Activated naive CD4-positive, alpha-beta T cell treated with anti-CD3 and anti-CD28 coated beads, Interleukin-2, amount 50 U/mL, for 72 hours (primary cell): ENCODE measurements around the gene COMMD4. TPM values are rescaled to one million over a fixed set of nuclear protein-coding genes. Genes with fewer than 3 reads are reported as not detected.
"Not testable (repeated sequence)": the region's sequence is repeated elsewhere in the genome, so short reads cannot be mapped to it uniquely, and the experiment has no call there.

Experiments used
- ATAC-seq, 2 donors: fragments of 150-1000 bp; cut with Tn5 transposase; 2 replicates each; pipeline ENCODE4 v1.10.0; 2021; ENCODE audit warnings: mild to moderate bottlenecking in 2 of 2, moderate library complexity in 2 of 2
- DNase-seq, 2 donors: peaks; one replicate each; pipeline ENCODE4 v3.0.0; 2021 to 2022; ENCODE audit warnings: low spot score in 2 of 2
- H3K27ac Mint-ChIP-seq, 2 donors: one replicate each; pipeline ENCODE4 v1.8.0; 2022; ENCODE audit warnings: mild to moderate bottlenecking in 2 of 2, mixed read lengths in 2 of 2
- H3K36me3 Mint-ChIP-seq, 2 donors: one replicate each; pipeline ENCODE4 v1.8.0; 2022; ENCODE audit warnings: mixed read lengths in 2 of 2
- H3K9me3 Mint-ChIP-seq, 2 donors: one replicate each; pipeline ENCODE4 v1.8.0; 2022; ENCODE audit warnings: mixed read lengths in 2 of 2
- total RNA-seq, 2 donors: library from RNA; stranded (reverse); gene quantifications; one replicate each; pipeline ENCODE4 v1.2.3, GENCODE V29; 2022

The COMMD4 gene
- 100 to 1,000 TPM in 1 of 2 donors, 10 to 100 TPM in 1; 85.6 to 122 TPM for total RNA-seq

DNA sequence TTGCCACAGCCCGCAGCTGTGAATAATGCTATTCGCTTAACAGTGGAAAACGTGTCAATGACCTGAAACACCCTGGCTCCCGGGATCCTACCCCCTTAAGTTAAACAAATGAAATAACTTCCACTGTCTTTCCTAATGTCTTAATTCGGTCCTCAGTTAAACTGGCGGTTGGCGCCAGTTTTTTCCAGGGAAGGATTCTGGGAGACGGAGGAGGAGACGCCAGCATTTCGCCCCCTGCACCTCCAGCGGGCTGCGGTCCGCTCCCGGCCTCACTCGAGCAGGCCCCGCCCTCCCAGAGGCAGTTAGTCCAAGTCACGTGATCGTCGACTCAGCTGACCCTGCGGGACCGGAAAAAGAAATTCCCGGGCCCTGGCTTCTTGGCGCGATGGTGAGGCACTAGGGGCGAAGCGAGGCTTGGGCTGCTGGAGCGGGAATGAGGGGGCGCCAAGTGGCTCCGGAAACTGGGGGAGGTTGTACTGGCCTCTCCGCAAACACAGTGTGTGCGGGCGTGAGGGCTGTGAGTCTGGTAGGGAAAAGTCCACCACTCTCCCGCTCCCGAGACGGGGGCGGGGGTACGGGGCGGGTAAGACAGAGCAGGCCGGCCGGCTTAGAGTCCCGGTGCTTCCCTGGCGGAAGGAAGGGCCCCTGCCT is at the start of gene COMMD4:
Gene COMMD4 (plus strand): TSS at position 359 of the 651 bp plus-strand sequence. CDS start 27 bp downstream, at position 386.
- ATAC-seq (peak; percentile 91 to 92), DNase-seq (peak; percentile 86 to 90)
- Mint-ChIP-seq H3K36me3 (peaks cover 0 to 5% of the 10 kb centered on the region in 2 donors), H3K27ac (peak within 1 kb of the TSS; percentile 91 to 100), H3K9me3 (no peaks in the 10 kb centered on the region)

DNA sequence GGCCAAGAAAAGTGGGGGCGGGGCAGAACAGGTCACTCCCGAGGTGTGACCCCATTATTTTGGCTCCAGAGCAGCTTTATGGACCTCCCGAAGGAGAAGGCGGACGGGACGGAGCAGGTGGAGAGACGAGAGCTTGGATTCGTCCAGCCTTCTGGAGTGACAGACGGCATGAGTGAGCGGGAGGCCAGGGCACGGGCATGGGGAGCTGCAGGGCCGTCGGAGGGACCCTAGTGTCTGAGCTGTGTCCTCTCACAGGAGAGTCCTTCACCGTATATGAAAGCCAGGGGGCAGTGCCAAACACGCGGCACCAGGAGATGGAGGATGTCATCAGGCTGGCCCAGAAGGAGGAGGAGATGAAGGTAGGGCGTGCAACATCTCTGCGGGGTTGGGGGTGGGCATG is 42.2 kb upstream of the COMMD4 start:
- not testable (repeated sequence) for ATAC-seq, H3K9me3 Mint-ChIP-seq, H3K27ac Mint-ChIP-seq, DNase-seq, H3K36me3 Mint-ChIP-seq

DNA sequence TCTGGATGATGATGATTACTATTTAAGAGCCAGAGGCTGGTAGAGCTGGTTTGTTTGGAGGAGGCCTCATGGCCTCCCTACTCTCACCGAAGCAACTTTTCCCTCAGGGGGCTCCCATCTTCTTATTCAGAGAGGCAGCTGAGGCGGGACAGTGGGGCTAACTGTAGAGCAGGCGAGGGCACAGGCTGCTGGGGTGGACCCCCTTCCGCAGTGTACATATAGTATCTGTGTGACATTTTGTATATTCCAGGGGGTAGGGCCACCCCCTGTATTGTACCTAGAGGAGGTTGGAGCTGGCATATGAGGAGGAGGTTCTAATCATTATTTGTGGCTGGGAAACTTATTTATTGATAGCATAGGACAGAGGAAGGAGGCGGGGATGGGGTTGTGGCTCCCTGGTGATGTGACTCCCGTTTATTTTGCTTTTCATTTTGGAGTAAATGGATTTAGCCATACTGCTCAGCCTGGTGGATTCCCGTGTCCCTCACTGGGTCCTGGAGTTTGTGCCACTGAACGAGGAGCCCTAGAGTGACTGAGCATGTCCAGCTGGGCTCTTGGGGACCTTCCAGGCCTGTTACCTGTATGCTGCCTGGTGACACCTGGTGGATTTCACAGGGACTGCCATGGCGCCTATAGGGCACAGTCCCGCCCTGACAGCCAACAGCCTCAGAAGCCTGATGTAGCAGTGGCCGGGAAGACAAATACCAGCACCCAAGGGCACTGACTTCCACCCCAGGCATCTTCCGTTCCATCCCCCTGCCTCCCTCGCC is 37.1 kb upstream of the COMMD4 start:
- H3K9me3 Mint-ChIP-seq, H3K27ac Mint-ChIP-seq, H3K36me3 Mint-ChIP-seq, DNase-seq: not testable (repeated sequence)
- peak; percentile 97 to 99 for ATAC-seq

DNA sequence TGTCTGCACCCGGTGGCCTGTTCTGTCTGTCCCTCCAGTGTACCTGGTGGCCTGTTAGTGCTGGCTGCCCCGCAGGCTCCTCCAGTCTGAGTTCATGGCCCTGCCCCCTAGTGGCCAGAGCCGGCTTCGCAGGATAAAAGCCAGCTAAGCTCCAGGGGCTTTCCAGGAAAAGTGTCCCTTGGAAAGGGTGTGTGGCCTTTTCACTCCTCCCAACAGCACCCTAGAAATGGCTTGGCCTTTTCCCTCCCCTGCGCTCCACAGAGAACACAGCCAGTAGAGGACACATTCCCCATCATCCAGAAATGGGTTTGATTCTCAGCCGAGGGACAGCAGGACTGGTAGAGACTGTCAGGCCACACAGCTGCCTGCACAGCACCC is 36.6 kb upstream of the COMMD4 start:
- not testable (repeated sequence) for H3K27ac Mint-ChIP-seq, H3K9me3 Mint-ChIP-seq, H3K36me3 Mint-ChIP-seq
- DNase-seq (peak; percentile 70 to 74), ATAC-seq (peak; percentile 94 to 95)

DNA sequence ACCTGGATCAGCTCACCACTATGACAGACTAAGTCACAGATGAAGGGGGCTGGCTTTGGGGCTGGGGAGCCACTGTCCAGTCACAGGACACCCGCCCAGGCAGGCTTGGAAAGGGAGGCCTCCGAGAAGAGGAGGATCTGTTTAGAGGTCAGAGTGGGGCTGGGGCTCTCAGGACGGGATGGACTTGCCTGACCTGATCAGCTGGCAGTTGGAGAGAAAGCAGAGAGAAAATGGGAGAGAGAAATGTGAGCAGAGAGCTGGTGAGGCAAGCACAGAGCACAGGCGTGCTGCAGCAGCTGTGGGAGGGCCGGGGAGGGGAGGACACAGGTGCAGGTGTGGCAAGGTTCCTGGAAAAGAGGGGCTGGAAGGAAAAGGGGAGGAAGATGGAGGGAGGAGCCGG is 35.8 kb upstream of the COMMD4 start:
- ATAC-seq, DNase-seq, H3K9me3 Mint-ChIP-seq, H3K27ac Mint-ChIP-seq, H3K36me3 Mint-ChIP-seq: not testable (repeated sequence)

DNA sequence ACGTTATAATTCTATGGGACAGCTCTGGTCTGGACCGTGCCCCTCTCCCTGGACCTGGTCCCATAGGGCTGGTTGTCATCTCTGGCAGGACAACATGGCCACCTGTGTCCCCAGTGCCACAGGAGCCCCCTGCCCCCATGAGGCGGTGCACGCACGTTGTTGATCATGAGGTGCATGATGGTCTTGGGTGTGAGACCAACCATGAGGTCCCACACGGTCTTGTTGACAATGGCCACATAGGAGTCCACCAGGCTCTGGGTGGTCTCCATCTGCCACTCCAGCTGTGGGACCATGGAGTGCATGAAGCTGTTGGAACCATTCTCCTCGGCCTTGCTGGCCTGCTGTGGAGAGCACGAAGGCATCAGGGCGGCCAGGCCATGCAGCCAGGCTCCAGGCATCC is 33.5 kb upstream of the COMMD4 start:
- no peak for ATAC-seq
- no peaks in the 10 kb centered on the region for H3K36me3 Mint-ChIP-seq
- H3K9me3 Mint-ChIP-seq: no peaks in the 10 kb centered on the region

DNA sequence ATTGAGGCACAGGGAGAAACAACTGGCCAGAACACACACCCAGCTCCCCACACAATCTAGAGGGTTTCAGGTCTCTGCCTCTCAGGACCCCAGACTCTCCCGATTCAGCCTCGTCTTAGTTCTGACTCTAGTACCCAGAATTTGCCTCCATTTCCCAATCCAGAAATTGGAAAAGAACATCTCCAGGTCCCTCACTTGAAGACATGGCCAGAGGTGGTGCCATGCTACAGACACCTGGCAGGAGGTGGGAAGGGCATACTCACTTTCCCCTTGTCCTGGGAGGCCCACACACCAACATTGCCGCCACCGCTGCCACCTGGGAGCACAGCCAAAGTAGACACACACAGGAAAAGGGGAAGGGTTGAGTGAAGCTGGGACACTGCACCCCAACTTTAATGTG is 33.1 kb upstream of the COMMD4 start:
- H3K27ac Mint-ChIP-seq, H3K9me3 Mint-ChIP-seq, DNase-seq, H3K36me3 Mint-ChIP-seq, ATAC-seq: not testable (repeated sequence)

More for the DNA sequence above, 33.5 kb upstream of the COMMD4 start:
- H3K27ac Mint-ChIP-seq: no peak overlapping the region
- DNase-seq: no peak

DNA sequence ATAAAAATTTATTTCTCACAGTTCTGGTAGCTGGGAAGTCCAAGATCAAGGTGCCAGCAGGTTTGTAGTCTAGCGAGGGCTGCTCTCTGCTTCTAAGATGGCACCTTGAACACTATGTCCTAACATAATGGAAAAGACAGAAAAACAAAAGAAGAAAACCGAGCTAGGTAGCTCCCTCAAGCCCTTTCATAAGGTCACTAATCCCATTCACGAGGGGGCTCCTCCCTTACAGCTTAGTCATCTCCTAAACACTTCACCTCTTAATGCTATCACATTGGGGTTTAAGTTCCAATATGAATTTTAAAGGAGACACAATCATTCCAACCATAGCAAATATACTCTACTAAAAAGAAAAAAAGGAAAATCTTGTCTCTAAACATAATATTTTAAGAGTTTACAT is 29.7 kb upstream of the COMMD4 start:
- no peak for DNase-seq
- ATAC-seq: no peak
- no peak overlapping the region for H3K27ac Mint-ChIP-seq
- H3K36me3 Mint-ChIP-seq: no peaks in the 10 kb centered on the region
- H3K9me3 Mint-ChIP-seq: no peaks in the 10 kb centered on the region

DNA sequence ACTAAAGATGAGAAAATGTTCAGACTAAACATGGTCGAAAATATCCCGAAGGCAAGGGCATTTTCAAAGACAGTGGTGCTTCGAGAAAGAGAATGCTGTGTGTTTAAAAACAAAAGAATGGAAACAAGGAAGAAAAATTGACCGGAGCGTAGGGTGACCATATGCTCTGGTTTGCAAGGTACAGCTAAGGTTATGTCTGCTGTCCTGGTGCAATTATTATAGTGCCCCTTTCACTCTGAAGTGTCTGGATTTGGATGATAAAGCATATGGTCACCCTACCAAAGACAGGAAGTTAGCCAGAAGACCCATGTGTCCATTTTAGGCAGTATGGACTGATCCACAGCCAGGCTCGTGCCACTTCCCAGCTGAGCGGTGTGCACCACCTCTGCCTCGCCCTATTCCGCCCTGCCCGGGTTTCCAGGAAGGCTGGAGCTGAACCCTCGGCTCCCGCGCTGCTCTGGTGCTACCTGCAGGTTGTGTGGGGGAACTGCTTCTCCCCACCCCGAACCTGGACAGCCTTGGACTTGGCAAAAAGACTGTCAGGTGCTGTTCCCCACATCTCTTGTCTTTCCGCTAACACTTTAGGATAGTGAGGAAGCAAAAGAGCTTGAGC is 28.0 kb upstream of the COMMD4 start:
- Mint-ChIP-seq H3K27ac (no peak overlapping the region), H3K9me3 (no peaks in the 10 kb centered on the region), H3K36me3 (no peaks in the 10 kb centered on the region)
- DNase-seq: peak in 1 of 2 donors; percentile 24
- peak in 1 of 2 donors; percentile 63 for ATAC-seq

DNA sequence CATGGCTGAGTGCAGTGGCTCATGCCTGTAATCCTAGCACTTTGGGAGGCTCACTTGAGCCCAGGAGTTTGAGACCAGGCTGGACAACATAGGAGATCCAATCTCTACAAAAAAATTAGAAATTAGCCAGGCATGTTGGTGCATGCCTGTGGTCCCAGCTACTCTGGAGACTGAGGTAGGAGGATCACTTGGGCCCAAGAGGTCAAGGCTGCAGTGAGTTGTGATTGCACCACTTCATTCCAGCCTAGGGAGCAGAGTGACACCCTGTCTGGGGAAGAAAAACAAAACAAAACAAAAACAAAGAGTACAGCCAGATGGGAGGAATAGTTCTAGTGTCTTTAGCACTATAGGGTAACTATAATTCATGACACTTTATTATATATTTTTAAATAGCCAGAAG is 26.2 kb upstream of the COMMD4 start:
- no peak for DNase-seq
- Mint-ChIP-seq H3K27ac (no peak overlapping the region), H3K36me3 (no peaks in the 10 kb centered on the region), H3K9me3 (no peaks in the 10 kb centered on the region)
- no peak for ATAC-seq

DNA sequence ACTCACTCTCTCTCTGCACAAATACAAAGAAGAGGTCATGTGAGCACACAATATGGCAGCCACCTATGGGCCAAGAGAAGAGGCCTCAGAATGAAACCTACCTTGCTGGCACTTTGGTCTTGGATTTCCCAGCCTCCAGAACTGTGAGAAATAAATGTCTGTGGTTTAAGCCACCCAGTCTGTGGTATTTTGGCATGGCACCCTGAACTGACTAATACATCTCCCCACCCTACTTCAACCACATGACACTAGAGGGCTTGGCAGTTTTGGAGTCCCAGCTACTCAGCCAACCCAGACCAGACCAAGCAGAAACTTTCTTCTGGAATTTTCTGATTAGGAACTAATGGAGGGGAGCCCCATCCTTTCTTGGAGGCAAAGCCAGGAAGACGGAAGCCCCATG is 23.3 kb upstream of the COMMD4 start:
- H3K27ac Mint-ChIP-seq: peak overlapping the region in 1 of 2 donors; percentile 30
- not testable (repeated sequence) for DNase-seq, H3K36me3 Mint-ChIP-seq, H3K9me3 Mint-ChIP-seq
- ATAC-seq: peak in 1 of 2 donors; percentile 56

DNA sequence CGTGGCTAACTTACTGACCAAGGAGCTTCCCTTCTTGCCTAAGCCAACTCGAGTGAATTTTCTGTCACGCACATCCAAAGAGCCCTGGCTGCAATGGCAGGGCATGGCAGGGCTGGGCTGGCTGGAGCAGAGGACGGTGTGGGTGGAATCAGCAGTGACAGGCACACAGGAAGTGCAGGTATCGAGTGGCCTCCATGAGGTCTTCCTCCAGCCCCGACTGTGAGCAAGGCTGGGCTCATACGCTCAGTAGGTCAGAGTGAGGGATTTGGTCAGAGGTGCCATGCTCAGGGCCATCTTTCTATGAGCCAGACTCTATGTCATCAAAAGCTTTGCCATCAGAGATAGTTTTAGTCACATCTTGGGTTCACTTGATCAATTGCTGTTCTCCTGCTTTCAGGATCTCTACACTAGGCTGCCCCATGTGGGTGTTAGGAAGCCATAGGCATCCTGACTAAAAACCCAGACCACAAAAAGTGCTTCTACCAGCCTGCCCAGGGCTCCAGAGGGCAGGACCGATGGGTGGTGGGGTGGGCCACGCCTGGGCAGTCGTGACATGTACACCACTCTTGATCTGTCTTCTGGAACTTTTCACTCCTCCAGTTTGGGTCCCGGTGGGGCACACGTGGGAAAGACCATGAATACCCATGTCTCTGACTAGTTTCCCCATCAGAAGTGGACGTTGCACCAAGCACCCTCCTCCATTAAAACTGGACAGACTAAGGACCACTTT is 22.6 kb upstream of the COMMD4 start:
- H3K9me3 Mint-ChIP-seq: no peaks in the 10 kb centered on the region
- H3K27ac Mint-ChIP-seq: peak overlapping the region in 1 of 2 donors; percentile 41
- DNase-seq (no peak), ATAC-seq (peak in 1 of 2 donors; percentile 85)
- H3K36me3 Mint-ChIP-seq: no peaks in the 10 kb centered on the region

DNA sequence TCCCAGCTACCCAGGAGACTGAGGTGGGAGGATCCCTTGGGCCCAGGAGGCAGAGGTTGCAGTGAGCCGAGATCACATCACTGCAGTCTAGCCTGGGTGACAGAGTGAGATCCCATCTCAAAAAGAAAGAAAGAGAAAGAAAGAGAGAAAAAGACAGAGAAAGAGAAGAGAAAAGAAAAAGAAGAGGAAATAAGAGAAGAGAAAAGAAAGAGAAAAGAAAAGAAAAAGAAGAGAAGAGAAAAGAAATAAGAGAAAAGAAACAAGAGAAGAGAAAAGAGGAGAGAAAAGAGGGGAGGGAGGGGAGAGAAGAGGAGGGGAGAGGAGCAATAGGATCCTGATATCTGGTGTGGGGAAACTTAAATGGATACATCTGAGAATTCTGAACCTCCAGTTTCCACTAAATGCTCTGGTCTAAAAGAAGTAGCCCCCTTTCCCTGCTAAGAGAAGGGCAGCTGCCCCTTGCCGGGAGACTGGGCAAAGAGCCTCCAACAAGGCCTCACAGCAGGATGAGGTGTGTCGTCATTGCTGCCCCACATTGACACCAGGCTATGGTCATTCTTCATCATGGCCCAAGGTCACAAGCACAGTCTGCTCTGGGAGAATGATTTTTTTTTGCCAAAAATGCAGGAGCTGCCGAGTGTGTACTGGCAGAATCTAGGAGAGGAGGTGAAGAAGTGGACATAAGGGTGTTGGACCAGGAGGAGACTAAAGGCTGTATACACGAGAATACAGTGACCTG is 21.1 kb upstream of the COMMD4 start:
- DNase-seq (no peak), ATAC-seq (no peak)
- no peaks in the 10 kb centered on the region for H3K9me3 Mint-ChIP-seq
- H3K27ac Mint-ChIP-seq: no peak overlapping the region
- H3K36me3 Mint-ChIP-seq: no peaks in the 10 kb centered on the region

DNA sequence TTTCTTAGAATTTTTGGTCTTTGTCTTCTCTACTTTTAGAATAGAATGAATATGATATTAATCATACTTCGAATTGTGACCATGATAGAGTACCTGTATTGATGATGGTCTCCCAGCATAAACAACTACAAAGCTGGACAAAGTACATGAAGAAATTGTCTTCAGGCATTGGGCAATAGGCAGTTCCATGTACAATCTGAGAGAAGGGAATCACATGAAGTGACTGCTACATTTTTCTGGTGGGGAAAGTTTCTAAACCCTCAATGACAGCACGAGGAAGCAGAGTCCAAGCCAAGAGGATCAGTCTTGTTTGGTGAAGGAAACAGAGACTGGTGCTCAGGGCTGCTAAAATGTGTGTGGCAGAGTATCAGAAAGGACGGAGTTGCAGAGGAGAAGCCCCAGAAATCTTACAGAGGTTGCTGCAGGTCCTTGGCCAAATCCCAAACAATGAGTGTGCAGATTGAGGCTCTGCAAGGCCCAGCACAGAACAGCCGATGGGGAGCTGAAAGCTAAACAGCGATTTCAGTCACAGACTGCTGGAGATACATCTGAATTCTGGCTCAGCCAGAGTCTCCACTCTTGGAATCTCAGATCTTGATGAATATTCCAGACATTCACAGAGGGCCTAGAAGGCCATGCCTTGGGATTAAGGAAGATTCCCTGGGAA is 16.5 kb upstream of the COMMD4 start:
- H3K9me3 Mint-ChIP-seq, DNase-seq, H3K36me3 Mint-ChIP-seq, H3K27ac Mint-ChIP-seq, ATAC-seq: not testable (repeated sequence)

DNA sequence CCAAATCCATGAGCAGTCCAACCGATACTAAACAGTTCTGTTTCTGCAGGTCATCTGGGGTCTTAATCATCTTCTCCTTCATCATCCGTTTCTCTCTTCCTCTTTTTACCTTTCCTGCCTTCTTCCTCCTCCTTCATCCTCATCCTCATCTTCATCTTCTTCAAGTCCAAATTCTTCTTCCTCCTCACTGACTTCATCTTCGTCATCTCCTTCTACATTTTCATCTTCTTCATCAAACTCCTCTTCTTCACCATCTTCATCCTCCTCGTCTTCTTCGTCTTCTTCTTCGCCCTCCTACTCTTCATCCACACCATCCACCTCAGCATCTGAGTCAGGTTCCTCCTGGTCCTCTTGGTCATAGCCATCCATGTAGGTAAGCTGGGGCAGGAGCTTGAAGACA is 14.2 kb upstream of the COMMD4 start:
- Mint-ChIP-seq H3K27ac (no peak overlapping the region), H3K9me3 (no peaks in the 10 kb centered on the region), H3K36me3 (no peaks in the 10 kb centered on the region)
- ATAC-seq: no peak
- no peak for DNase-seq

DNA sequence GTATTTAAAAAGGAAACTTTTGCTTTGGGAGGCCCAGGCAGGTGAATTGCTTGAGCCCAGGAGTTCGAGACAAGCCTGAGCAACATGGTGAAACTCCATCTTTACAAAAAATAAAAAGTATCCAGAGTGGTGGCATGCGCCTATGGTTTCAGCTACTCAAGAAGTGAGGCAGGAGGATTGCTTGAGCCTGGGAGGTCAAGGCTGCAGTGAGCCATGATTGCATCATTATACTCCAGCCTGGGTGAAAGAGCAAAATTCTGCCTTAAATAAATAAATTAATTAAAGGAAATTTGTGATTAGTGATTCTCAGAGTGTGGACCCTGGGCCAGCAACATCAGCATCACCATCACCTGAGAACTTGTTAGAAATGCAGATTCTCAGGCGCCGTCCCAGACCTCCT is 9.9 kb upstream of the COMMD4 start:
- H3K9me3 Mint-ChIP-seq: no peaks in the 10 kb centered on the region
- H3K36me3 Mint-ChIP-seq: no peaks in the 10 kb centered on the region
- no peak overlapping the region for H3K27ac Mint-ChIP-seq
- no peak for ATAC-seq
- DNase-seq: no peak
